ENCODE measurements around the gene PCID2.

PCID2 gene

DNA sequence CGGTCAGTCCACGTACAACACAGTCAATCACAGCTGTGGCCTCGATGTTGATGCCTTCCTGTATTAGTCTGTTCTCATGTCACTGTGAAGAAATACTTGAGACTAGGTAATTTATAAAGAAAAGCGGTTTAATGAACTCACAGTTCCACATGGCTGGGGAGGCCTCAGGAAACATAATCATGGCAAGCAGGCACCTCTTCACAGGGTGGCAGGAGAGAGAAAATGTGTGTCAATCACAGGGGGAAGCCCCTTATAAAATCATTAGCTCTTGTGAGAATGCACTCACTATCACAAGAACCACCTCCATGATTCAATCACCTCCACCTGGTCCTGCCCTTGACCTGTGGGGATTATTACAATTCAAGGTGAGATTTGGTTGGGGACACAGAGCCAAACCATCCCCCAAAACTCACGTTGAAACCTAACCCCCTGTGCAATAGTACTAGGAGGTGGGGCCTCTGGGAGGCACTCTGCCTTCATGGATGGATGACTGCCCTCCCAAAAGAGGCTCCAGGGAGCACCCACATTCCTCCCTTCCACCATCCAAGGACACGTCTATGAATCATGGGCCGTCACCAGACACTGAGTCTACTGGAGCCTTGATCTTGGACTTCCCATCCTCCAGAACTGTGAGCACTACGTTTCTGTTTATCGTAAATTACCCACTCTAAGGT is 52.4 kb downstream of the PCID2 start:
- in situ Hi-C loops (cut with MboI; ENCODE audit: low pct_unique_long_range_greater_than_20kb, low sequenced_read_pairs, unreplicated experiment): no loop called here
- TF ChIP-seq, protein P1, sequence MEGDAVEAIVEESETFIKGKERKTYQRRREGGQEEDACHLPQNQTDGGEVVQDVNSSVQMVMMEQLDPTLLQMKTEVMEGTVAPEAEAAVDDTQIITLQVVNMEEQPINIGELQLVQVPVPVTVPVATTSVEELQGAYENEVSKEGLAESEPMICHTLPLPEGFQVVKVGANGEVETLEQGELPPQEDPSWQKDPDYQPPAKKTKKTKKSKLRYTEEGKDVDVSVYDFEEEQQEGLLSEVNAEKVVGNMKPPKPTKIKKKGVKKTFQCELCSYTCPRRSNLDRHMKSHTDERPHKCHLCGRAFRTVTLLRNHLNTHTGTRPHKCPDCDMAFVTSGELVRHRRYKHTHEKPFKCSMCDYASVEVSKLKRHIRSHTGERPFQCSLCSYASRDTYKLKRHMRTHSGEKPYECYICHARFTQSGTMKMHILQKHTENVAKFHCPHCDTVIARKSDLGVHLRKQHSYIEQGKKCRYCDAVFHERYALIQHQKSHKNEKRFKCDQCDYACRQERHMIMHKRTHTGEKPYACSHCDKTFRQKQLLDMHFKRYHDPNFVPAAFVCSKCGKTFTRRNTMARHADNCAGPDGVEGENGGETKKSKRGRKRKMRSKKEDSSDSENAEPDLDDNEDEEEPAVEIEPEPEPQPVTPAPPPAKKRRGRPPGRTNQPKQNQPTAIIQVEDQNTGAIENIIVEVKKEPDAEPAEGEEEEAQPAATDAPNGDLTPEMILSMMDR (IDR thresholded peaks at IDR 0.05; ENCODE audit: extremely low read depth, insufficient read depth, missing control alignments): no peak

DNA sequence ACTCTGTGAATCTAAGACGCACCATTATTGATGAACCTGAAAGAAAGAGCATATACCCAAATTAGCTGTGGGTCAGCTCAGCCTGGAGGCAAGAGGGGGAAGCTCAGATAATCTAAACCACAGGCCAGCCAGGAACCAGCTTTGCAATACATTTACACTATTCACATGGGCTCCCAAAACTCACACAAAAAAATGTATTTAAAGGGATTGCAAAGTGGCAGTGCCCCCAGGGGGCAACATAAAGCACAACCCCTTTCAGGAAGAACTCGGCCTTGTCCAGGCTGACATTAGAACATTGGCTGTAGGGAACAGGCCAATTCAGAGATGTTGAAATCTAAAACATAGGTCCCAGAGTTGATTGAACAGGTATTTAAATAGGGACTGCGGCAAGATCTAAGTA is 53.3 kb downstream of the PCID2 start:
- TF ChIP-seq, protein P1 (IDR thresholded peaks at IDR 0.05; ENCODE audit: extremely low read depth, insufficient read depth, missing control alignments): no peak
- in situ Hi-C loops (cut with MboI; ENCODE audit: low pct_unique_long_range_greater_than_20kb, low sequenced_read_pairs, unreplicated experiment): no loop called here
- DNase-seq (ENCODE audit: low spot score): no peak

More for the DNA sequence above, 52.4 kb downstream of the PCID2 start:
- DNase-seq (ENCODE audit: low spot score): no peak

DNA sequence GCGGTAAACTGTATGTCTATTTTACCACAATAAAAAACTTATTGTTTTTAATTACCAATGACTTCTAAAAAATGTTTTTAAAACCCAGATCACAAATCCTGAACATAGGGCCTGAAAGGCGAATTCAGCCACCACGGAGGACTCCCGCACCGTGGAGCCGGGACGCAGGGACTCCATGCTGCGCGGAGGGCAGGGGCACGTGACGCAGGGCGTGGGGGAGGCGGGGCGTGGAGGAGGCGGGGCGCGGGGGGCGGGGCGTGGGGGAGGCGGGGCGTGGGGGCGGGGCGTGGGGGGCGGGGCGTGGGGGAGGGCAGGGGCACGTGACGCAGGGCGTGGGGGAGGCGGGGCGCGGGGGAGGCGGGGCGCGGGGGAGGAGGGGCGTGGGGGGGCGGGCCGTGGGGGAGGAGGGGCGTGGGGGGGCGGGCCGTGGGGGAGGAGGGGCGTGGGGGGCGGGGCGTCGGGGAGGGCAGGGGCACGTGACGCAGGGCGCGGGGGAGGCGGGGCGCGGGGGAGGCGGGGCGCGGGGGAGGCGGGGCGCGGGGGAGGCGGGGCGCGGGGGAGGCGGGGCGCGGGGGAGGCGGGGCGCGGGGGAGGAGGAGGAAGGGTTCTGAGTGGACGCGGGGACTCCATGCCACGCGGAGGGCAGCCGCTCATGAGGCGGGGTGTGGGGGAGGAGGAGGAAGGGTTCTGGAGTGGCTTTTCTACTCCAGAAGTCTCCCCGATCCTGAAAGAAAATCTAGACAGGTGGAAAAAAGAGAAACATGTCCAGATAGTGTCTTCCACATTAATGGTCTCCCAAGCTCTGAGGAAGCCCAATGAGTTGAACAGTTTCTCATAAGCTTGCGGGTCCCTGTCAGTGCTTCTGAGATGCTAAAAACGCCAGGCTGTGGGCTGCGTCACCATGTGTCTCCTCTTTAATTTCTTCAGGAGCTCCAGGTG is 54.4 kb downstream of the PCID2 start:
- TF ChIP-seq, protein P1 (IDR thresholded peaks at IDR 0.05; ENCODE audit: extremely low read depth, insufficient read depth, missing control alignments): peak; percentile 6
- peak; percentile 86 for DNase-seq (ENCODE audit: low spot score)
- in situ Hi-C loops (cut with MboI; ENCODE audit: low pct_unique_long_range_greater_than_20kb, low sequenced_read_pairs, unreplicated experiment): no loop called here

DNA sequence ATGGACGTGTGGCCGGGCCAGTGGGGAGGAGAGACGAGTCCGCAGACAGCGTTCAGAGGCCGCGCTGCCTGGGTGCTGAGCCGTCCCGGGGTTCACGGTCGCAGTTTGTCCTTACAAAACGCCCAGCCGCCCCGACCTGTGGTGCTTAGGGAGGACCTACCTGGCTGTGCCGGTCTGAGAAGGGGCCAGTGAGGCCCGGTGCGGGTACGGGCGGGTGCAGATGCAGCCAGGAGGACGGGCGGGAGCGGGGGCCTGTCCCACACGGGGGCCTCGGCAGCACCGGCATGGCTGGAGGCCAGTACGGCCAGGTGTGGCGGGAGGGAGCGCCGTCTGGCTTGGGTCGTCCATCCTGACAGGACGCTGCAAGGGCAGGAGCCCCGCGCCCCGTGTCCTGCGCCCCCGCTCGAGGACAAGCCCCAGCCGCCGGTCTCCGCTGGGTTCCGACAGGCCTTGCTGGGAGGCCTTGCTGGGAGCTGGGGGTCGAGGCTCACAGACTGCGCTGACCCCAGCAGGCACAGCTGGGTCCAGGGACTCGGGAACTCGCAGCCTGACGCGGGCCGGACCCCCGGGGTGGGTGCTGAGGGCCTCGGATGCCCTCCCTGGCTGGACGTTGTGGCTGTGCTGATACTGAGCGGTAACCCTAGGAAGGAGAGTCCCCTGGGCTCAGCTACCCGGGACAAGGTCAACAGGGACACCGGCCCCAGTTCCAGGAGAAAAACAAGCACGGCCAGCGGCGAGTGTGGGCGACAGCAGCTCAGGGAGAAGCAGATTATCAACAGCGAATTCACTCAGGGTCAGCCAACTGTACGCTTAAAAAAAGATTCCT is 55.3 kb downstream of the PCID2 start:
- TF ChIP-seq, protein P1 (IDR thresholded peaks at IDR 0.05; ENCODE audit: extremely low read depth, insufficient read depth, missing control alignments): no peak
- DNase-seq (ENCODE audit: low spot score): peak; percentile 56
- in situ Hi-C loops (cut with MboI; ENCODE audit: low pct_unique_long_range_greater_than_20kb, low sequenced_read_pairs, unreplicated experiment): no loop called here

GRCh38 chr13:113152691-113152983 is 55.8 kb downstream of the PCID2 start:
- in situ Hi-C loops (cut with MboI; ENCODE audit: low pct_unique_long_range_greater_than_20kb, low sequenced_read_pairs, unreplicated experiment): no loop called here
- DNase-seq (ENCODE audit: low spot score): no peak
- TF ChIP-seq, protein P1 (IDR thresholded peaks at IDR 0.05; ENCODE audit: extremely low read depth, insufficient read depth, missing control alignments): no peak
